ENCODE measurements around the gene PIP5K1B. TPM values are rescaled to one million over a fixed set of nuclear protein-coding genes. Genes with fewer than 3 reads are reported as not detected.

Gene PIP5K1B
- total RNA-seq, 1 experiment from 2014 or later = 2.5 TPM

DNA sequence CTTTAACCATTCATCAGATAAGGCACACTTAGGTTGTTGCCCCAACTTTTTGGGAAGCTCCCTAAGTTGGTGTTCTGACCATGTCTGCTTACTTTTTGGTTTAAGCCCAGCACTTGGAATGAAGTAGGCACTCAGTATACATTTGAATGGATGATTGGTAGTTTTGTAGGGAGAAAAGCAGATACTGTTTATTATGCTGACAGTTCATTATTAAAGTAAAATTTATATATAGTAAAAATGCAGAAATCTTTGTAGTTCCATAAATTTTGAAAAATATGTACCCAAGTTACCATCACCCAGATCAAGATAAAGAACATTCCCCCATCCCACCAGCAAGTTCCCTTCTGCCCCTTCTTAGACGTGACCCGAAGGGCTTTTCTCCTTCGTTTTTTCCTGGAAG is 273.5 kb downstream of the PIP5K1B start:
- no peak overlapping the region for H3K14ac ChIP-seq (ENCODE audit: insufficient read depth, low read length)
- Mint-ChIP-seq H3K4me3 (no peak overlapping the region), H3K27ac (no peak overlapping the region), H3K9me3 (peaks cover 8 to 15% of the 10 kb centered on the region in 2 experiments), H3K4me1 (peaks cover 24 to 27% of the 10 kb centered on the region in 2 experiments), H3K36me3 (ENCODE audit: insufficient read depth in 1 of 3, low read depth in 3 of 3) (peaks cover 10 to 15% (median 12%) of the 10 kb centered on the region in 3 experiments), H3K27me3 (ENCODE audit: low read depth) (no peaks in the 10 kb centered on the region; the same call in 1 of the 2 replicates)
- H3K27me3 ChIP-seq (ENCODE audit: insufficient read depth, low read length) = no peaks in the 10 kb centered on the region
- no peak overlapping the region for H4K91ac ChIP-seq (ENCODE audit: insufficient read length, low read depth, low read length)
- H2BK5ac ChIP-seq (ENCODE audit: insufficient read length, low read length) = no peak overlapping the region
- no peak overlapping the region for H2BK120ac ChIP-seq (ENCODE audit: low read depth, low read length, poor library complexity, severe bottlenecking)
- no peak overlapping the region for H4K8ac ChIP-seq (replicated peaks; ENCODE audit: insufficient read length, low read depth, low read length)
- H3K23ac ChIP-seq (ENCODE audit: insufficient read length, low read depth, low read length) = no peak overlapping the region
- H2BK20ac ChIP-seq (ENCODE audit: low read depth, low read length, poor library complexity, severe bottlenecking) = no peak overlapping the region
- no peaks in the 10 kb centered on the region for H3K79me1 ChIP-seq (ENCODE audit: insufficient read depth, low read depth, low read length, poor library complexity, severe bottlenecking)
- H3K9me3 ChIP-seq (ENCODE audit: control insufficient read depth, low read depth, low read length) = no peaks in the 10 kb centered on the region
- H3K23me2 ChIP-seq (ENCODE audit: insufficient read length, low read depth, low read length, poor library complexity, severe bottlenecking) = no peaks in the 10 kb centered on the region
- no peak overlapping the region for H3K4me2 ChIP-seq (ENCODE audit: insufficient read depth, insufficient read length, low read length)
- no peak overlapping the region for H3T11ph ChIP-seq (ENCODE audit: low read length)
- no peak overlapping the region for H3K27ac ChIP-seq (ENCODE audit: insufficient read length, low read depth, low read length)
- H3K9ac ChIP-seq (ENCODE audit: extremely low read depth, insufficient read length, low read length) = no peak overlapping the region
- H4K20me1 ChIP-seq (ENCODE audit: control insufficient read depth, insufficient read depth, insufficient read length) = no peaks in the 10 kb centered on the region
- no peak overlapping the region for H2BK15ac ChIP-seq (ENCODE audit: low read depth, low read length)
- H3K18ac ChIP-seq (ENCODE audit: insufficient read length, low read depth, low read length) = no peak overlapping the region
- TF ChIP-seq, protein P1, sequence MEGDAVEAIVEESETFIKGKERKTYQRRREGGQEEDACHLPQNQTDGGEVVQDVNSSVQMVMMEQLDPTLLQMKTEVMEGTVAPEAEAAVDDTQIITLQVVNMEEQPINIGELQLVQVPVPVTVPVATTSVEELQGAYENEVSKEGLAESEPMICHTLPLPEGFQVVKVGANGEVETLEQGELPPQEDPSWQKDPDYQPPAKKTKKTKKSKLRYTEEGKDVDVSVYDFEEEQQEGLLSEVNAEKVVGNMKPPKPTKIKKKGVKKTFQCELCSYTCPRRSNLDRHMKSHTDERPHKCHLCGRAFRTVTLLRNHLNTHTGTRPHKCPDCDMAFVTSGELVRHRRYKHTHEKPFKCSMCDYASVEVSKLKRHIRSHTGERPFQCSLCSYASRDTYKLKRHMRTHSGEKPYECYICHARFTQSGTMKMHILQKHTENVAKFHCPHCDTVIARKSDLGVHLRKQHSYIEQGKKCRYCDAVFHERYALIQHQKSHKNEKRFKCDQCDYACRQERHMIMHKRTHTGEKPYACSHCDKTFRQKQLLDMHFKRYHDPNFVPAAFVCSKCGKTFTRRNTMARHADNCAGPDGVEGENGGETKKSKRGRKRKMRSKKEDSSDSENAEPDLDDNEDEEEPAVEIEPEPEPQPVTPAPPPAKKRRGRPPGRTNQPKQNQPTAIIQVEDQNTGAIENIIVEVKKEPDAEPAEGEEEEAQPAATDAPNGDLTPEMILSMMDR (conservative IDR thresholded peaks at IDR 0.05) = no peak
- H3K79me2 ChIP-seq (ENCODE audit: insufficient read depth, low read length) = no peaks in the 10 kb centered on the region
- no peak overlapping the region for H3K4ac ChIP-seq (ENCODE audit: low read depth, low read length)
- no peak overlapping the region for H3K56ac ChIP-seq (ENCODE audit: insufficient read length, low read depth, low read length)
- no CpG with 5 or more reads among the region's 3 CpGs for WGBS (ENCODE audit: extremely low coverage, insufficient read length, low lambda C conversion rate)
- DNase-seq = no peak
- no peak overlapping the region for H2AK5ac ChIP-seq (ENCODE audit: insufficient read length, low read length)
- peaks cover 9% of the 10 kb centered on the region; the same call in 1 of the 2 replicates for H3K4me1 ChIP-seq (ENCODE audit: insufficient read depth, low read length)
- no peak overlapping the region for H4K5ac ChIP-seq (ENCODE audit: insufficient read length, low read depth, low read length)
- H2BK12ac ChIP-seq (ENCODE audit: insufficient read length, low read depth, low read length) = no peak overlapping the region
- no peak overlapping the region for H2AFZ ChIP-seq (ENCODE audit: low read length)
